Astrocyte (in vitro differentiated cells and primary cell): ENCODE results near the gene ARHGAP26.

Experiments
- CTCF ChIP-seq: IDR thresholded peaks from 2 replicates; pipeline ENCODE4 v1.5.1; 2011; ENCODE audit warnings: low read depth, mild to moderate bottlenecking, inconsistent platforms, low read length, moderate library complexity; ENCODE audit not compliant: insufficient read depth
- EZH2 ChIP-seq: IDR thresholded peaks from 2 replicates; pipeline ENCODE4 v1.6.1; 2012; ENCODE audit warnings: mild to moderate bottlenecking, low read length, inconsistent platforms; ENCODE audit not compliant: insufficient read depth

- TF ChIP-seq EZH2, result no peak
- TF ChIP-seq CTCF, result peak; percentile 63
These were observed 246.8 kb downstream of the ARHGAP26 start for GRCh38 chr5:143016777-143017516.
